ENCODE data around the gene SWAP70.
A peak's percentile ranks its signal among the peaks of the same experiment; 100 is the strongest.

Gene SWAP70

GRCh38 chr11:9624448-9624847 is 39.4 kb upstream of the SWAP70 start:
- TF ChIP-seq SUZ12 (IDR thresholded peaks at IDR 0.05; ENCODE audit: extremely low read depth, insufficient read depth, insufficient read length) (no peak), YY1 (IDR thresholded peaks at IDR 0.05; ENCODE audit: insufficient read depth, insufficient read length) (no peak), ZNF274 (IDR thresholded peaks at IDR 0.05; ENCODE audit: low read depth, low read length) (no peak)
- Histone ChIP-seq H3K4me1 (ENCODE audit: insufficient read depth, insufficient read length) (peaks cover 10% of the 10 kb centered on the region), H3K36me3 (ENCODE audit: insufficient read depth, insufficient read length, low read length) (no peaks in the 10 kb centered on the region), H3K9ac (ENCODE audit: insufficient read length, low read depth) (no peak overlapping the region), H3K9me3 (ENCODE audit: insufficient read depth, low read length) (no peaks in the 10 kb centered on the region), H3K4me3 (ENCODE audit: insufficient read length, low read depth) (no peak overlapping the region), H3K27me3 (ENCODE audit: insufficient read depth, insufficient read length) (no peaks in the 10 kb centered on the region)
- no peak for DNase-seq (ENCODE audit: low read depth, low spot score)

GRCh38 chr11:9625162-9625561 is 38.7 kb upstream of the SWAP70 start:
- H3K27me3 ChIP-seq (ENCODE audit: insufficient read depth, insufficient read length) = no peaks in the 10 kb centered on the region
- no peak for DNase-seq (ENCODE audit: low read depth, low spot score)
- H3K4me1 ChIP-seq (ENCODE audit: insufficient read depth, insufficient read length) = peaks cover 6% of the 10 kb centered on the region
- H3K36me3 ChIP-seq (ENCODE audit: insufficient read depth, insufficient read length, low read length) = no peaks in the 10 kb centered on the region
- no peaks in the 10 kb centered on the region for H3K9me3 ChIP-seq (ENCODE audit: insufficient read depth, low read length)
- H3K4me3 ChIP-seq (ENCODE audit: insufficient read length, low read depth) = no peak overlapping the region
- no peak overlapping the region for H3K9ac ChIP-seq (ENCODE audit: insufficient read length, low read depth)
- TF ChIP-seq ZNF274 (IDR thresholded peaks at IDR 0.05; ENCODE audit: low read depth, low read length) (no peak), SUZ12 (IDR thresholded peaks at IDR 0.05; ENCODE audit: extremely low read depth, insufficient read depth, insufficient read length) (no peak), YY1 (IDR thresholded peaks at IDR 0.05; ENCODE audit: insufficient read depth, insufficient read length) (no peak)

GRCh38 chr11:9625728-9626127 is 38.1 kb upstream of the SWAP70 start:
- DNase-seq (ENCODE audit: low read depth, low spot score) = no peak

GRCh38 chr11:9626496-9627394 is 37.1 kb upstream of the SWAP70 start:
- Histone ChIP-seq H3K9me3 (ENCODE audit: insufficient read depth, low read length) (no peaks in the 10 kb centered on the region), H3K36me3 (ENCODE audit: insufficient read depth, insufficient read length, low read length) (no peaks in the 10 kb centered on the region), H3K4me3 (ENCODE audit: insufficient read length, low read depth) (peak overlapping the region; percentile 3), H3K9ac (ENCODE audit: insufficient read length, low read depth) (peak overlapping the region; percentile 45), H3K27me3 (ENCODE audit: insufficient read depth, insufficient read length) (no peaks in the 10 kb centered on the region), H3K4me1 (ENCODE audit: insufficient read depth, insufficient read length) (peaks cover 6% of the 10 kb centered on the region)
- peak; percentile 92 for DNase-seq (ENCODE audit: low read depth, low spot score)
- TF ChIP-seq SUZ12 (IDR thresholded peaks at IDR 0.05; ENCODE audit: extremely low read depth, insufficient read depth, insufficient read length) (no peak), ZNF274 (IDR thresholded peaks at IDR 0.05; ENCODE audit: low read depth, low read length) (no peak), YY1 (IDR thresholded peaks at IDR 0.05; ENCODE audit: insufficient read depth, insufficient read length) (no peak)

More at GRCh38 chr11:9625728-9626127, 38.1 kb upstream of the SWAP70 start:
- Histone ChIP-seq H3K4me1 (ENCODE audit: insufficient read depth, insufficient read length) (peaks cover 6% of the 10 kb centered on the region), H3K36me3 (ENCODE audit: insufficient read depth, insufficient read length, low read length) (no peaks in the 10 kb centered on the region), H3K4me3 (ENCODE audit: insufficient read length, low read depth) (no peak overlapping the region), H3K27me3 (ENCODE audit: insufficient read depth, insufficient read length) (no peaks in the 10 kb centered on the region), H3K9ac (ENCODE audit: insufficient read length, low read depth) (no peak overlapping the region), H3K9me3 (ENCODE audit: insufficient read depth, low read length) (no peaks in the 10 kb centered on the region)
- no peak for TF ChIP-seq SUZ12 (IDR thresholded peaks at IDR 0.05; ENCODE audit: extremely low read depth, insufficient read depth, insufficient read length)
- TF ChIP-seq ZNF274 (IDR thresholded peaks at IDR 0.05; ENCODE audit: low read depth, low read length) = no peak
- TF ChIP-seq YY1 (IDR thresholded peaks at IDR 0.05; ENCODE audit: insufficient read depth, insufficient read length) = no peak

- Histone ChIP-seq H3K27me3 (ENCODE audit: insufficient read depth, insufficient read length) (no peaks in the 10 kb centered on the region), H3K4me1 (ENCODE audit: insufficient read depth, insufficient read length) (peaks cover 6% of the 10 kb centered on the region), H3K9me3 (ENCODE audit: insufficient read depth, low read length) (no peaks in the 10 kb centered on the region), H3K36me3 (ENCODE audit: insufficient read depth, insufficient read length, low read length) (no peaks in the 10 kb centered on the region), H3K9ac (ENCODE audit: insufficient read length, low read depth) (no peak overlapping the region), H3K4me3 (ENCODE audit: insufficient read length, low read depth) (no peak overlapping the region)
- DNase-seq (ENCODE audit: low read depth, low spot score) = no peak
- TF ChIP-seq SUZ12 (IDR thresholded peaks at IDR 0.05; ENCODE audit: extremely low read depth, insufficient read depth, insufficient read length) (no peak), ZNF274 (IDR thresholded peaks at IDR 0.05; ENCODE audit: low read depth, low read length) (no peak), YY1 (IDR thresholded peaks at IDR 0.05; ENCODE audit: insufficient read depth, insufficient read length) (no peak)
Measured at GRCh38 chr11:9629064-9629463, 34.8 kb upstream of the SWAP70 start.

GRCh38 chr11:9633679-9634078 is 30.2 kb upstream of the SWAP70 start:
- Histone ChIP-seq H3K4me1 (ENCODE audit: insufficient read depth, insufficient read length) (no peaks in the 10 kb centered on the region), H3K4me3 (ENCODE audit: insufficient read length, low read depth) (no peak overlapping the region), H3K27me3 (ENCODE audit: insufficient read depth, insufficient read length) (no peaks in the 10 kb centered on the region), H3K9me3 (ENCODE audit: insufficient read depth, low read length) (no peaks in the 10 kb centered on the region), H3K9ac (ENCODE audit: insufficient read length, low read depth) (no peak overlapping the region), H3K36me3 (ENCODE audit: insufficient read depth, insufficient read length, low read length) (no peaks in the 10 kb centered on the region)
- TF ChIP-seq YY1 (IDR thresholded peaks at IDR 0.05; ENCODE audit: insufficient read depth, insufficient read length) (no peak), SUZ12 (IDR thresholded peaks at IDR 0.05; ENCODE audit: extremely low read depth, insufficient read depth, insufficient read length) (no peak), ZNF274 (IDR thresholded peaks at IDR 0.05; ENCODE audit: low read depth, low read length) (no peak)
- no peak for DNase-seq (ENCODE audit: low read depth, low spot score)

- no peaks in the 10 kb centered on the region for H3K27me3 ChIP-seq (ENCODE audit: insufficient read depth, insufficient read length)
Measured at GRCh38 chr11:9636691-9637090, 27.2 kb upstream of the SWAP70 start.

More at GRCh38 chr11:9636691-9637090, 27.2 kb upstream of the SWAP70 start:
- Histone ChIP-seq H3K4me3 (ENCODE audit: insufficient read length, low read depth) (no peak overlapping the region), H3K9me3 (ENCODE audit: insufficient read depth, low read length) (no peaks in the 10 kb centered on the region), H3K9ac (ENCODE audit: insufficient read length, low read depth) (no peak overlapping the region), H3K36me3 (ENCODE audit: insufficient read depth, insufficient read length, low read length) (no peaks in the 10 kb centered on the region), H3K4me1 (ENCODE audit: insufficient read depth, insufficient read length) (no peaks in the 10 kb centered on the region)
- TF ChIP-seq SUZ12 (IDR thresholded peaks at IDR 0.05; ENCODE audit: extremely low read depth, insufficient read depth, insufficient read length) (no peak), ZNF274 (IDR thresholded peaks at IDR 0.05; ENCODE audit: low read depth, low read length) (no peak), YY1 (IDR thresholded peaks at IDR 0.05; ENCODE audit: insufficient read depth, insufficient read length) (no peak)
- no peak for DNase-seq (ENCODE audit: low read depth, low spot score)
